OCI-LY7 (cell line): ENCODE results near the gene HDAC7. TPM values are rescaled to one million over a fixed set of nuclear protein-coding genes. Genes with fewer than 3 reads are reported as not detected.

Experiments used
- BruUV-seq: library from RNA; stranded (reverse); fragments of 400-500 nt; replicated peaks from 2 replicates; lab custom pipeline; 2021; lab: Mats Ljungman, UMichigan
- CTCF ChIA-PET: fragments of 300-600 bp; sonication (Branson Sonifier 250); formaldehyde crosslinking; loops from one replicate; lab custom pipeline; 2022; ENCODE audit warnings: antibody characterized with exemption; ENCODE audit not compliant: unreplicated experiment; lab: Charles Lee
- POLR2A ChIA-PET: fragments of 300-600 bp; sonication (Branson Sonifier 250); formaldehyde crosslinking; loops from one replicate; lab custom pipeline; 2022; ENCODE audit warnings: antibody characterized with exemption; lab: Charles Lee
- DNase-seq: peaks from one replicate; pipeline ENCODE4 v3.0.0-alpha.2; 2015; ENCODE audit warnings: low spot score
- H2AFZ ChIP-seq: fragments of 200-600 bp; sonication (generic), shearing (Covaris generic); 2 replicates; pipeline ENCODE4 v1.6.1; 2014; ENCODE audit warnings: mild to moderate bottlenecking, antibody characterized with exemption, low read length, moderate library complexity
- H3K27ac ChIP-seq: fragments of 200-600 bp; sonication (generic); 2 replicates; pipeline ENCODE4 v1.5.1; 2014; ENCODE audit warnings: mixed run types, low read depth, mild to moderate bottlenecking, moderate library complexity, low read length, inconsistent platforms; ENCODE audit not compliant: poor library complexity, severe bottlenecking
- H3K36me3 ChIP-seq: fragments of 200-600 bp; sonication (generic); 2 replicates; pipeline ENCODE4 v1.6.1; 2014; ENCODE audit warnings: mild to moderate bottlenecking, antibody characterized with exemption, low read length, moderate library complexity, mixed read lengths; ENCODE audit not compliant: insufficient read depth
- H3K4me1 ChIP-seq: fragments of 200-600 bp; sonication (generic); 2 replicates; pipeline ENCODE4 v1.5.1; 2014; ENCODE audit warnings: mild to moderate bottlenecking, low read length; ENCODE audit not compliant: insufficient read depth, poor library complexity, severe bottlenecking
- H3K4me2 ChIP-seq: fragments of 200-600 bp; sonication (generic); 2 replicates; pipeline ENCODE4 v1.6.1; 2014; ENCODE audit warnings: mild to moderate bottlenecking, low read length
- H3K4me3 ChIP-seq: fragments of 200-600 bp; sonication (generic); 2 replicates; pipeline ENCODE4 v1.5.1; 2014; ENCODE audit warnings: mild to moderate bottlenecking, low read depth, low read length; ENCODE audit not compliant: poor library complexity, severe bottlenecking
- H3K79me2 ChIP-seq: fragments of 200-600 bp; sonication (generic); 2 replicates; pipeline ENCODE4 v1.6.1; 2016; ENCODE audit warnings: low read depth, mild to moderate bottlenecking, low read length, moderate library complexity, mixed read lengths; ENCODE audit not compliant: insufficient read depth
- H3K9me2 ChIP-seq: fragments of 200-600 bp; sonication (generic); 2 replicates; pipeline ENCODE4 v1.6.1; 2016; ENCODE audit warnings: mild to moderate bottlenecking, low read length, mixed read lengths; ENCODE audit not compliant: insufficient read depth
- H3K9me3 ChIP-seq: fragments of 200-600 bp; sonication (generic); 2 replicates; pipeline ENCODE4 v1.6.1; 2014; ENCODE audit warnings: mild to moderate bottlenecking, mixed run types, low read length, mixed read lengths
- H4K20me1 ChIP-seq: fragments of 200-600 bp; sonication (generic); 2 replicates; pipeline ENCODE4 v1.6.1; 2014; ENCODE audit warnings: mild to moderate bottlenecking, antibody characterized with exemption, low read length, moderate library complexity, mixed read lengths; ENCODE audit not compliant: insufficient read depth
- CTCF ChIP-seq: fragments of 200-600 bp; sonication (generic); conservative IDR thresholded peaks from 2 replicates; pipeline ENCODE4 v1.5.1; 2014; ENCODE audit warnings: mild to moderate bottlenecking, antibody characterized with exemption, low read length, moderate library complexity, mixed read lengths
- EZH2phosphoT487 ChIP-seq: fragments of 200-600 bp; sonication (generic); IDR thresholded peaks from 2 replicates; pipeline ENCODE4 v1.6.1; 2018; ENCODE audit warnings: low read depth, borderline replicate concordance, mild to moderate bottlenecking, mixed run types, antibody characterized with exemption, low read length, moderate library complexity, mixed read lengths
- intact Hi-C: fragments of 100-400 bp; cut with micrococcal nuclease; formaldehyde crosslinking; loops from one replicate; pipeline ENCODE4 v1.10.0; 2022; ENCODE audit not compliant: unreplicated experiment
- total RNA-seq, 2 experiments: library from RNA; depleted of rRNA in 1 of 2; stranded (reverse); fragments of >200 nt in 1 of 2; shearing (Covaris generic) in 1 of 2; gene quantifications; 2 replicates each; pipeline ENCODE4 v1.2.3, GENCODE V29; 2014 to 2022

Gene HDAC7
- total RNA-seq, 2 experiments from 2014 or later = 45.9 to 131 TPM

DNA sequence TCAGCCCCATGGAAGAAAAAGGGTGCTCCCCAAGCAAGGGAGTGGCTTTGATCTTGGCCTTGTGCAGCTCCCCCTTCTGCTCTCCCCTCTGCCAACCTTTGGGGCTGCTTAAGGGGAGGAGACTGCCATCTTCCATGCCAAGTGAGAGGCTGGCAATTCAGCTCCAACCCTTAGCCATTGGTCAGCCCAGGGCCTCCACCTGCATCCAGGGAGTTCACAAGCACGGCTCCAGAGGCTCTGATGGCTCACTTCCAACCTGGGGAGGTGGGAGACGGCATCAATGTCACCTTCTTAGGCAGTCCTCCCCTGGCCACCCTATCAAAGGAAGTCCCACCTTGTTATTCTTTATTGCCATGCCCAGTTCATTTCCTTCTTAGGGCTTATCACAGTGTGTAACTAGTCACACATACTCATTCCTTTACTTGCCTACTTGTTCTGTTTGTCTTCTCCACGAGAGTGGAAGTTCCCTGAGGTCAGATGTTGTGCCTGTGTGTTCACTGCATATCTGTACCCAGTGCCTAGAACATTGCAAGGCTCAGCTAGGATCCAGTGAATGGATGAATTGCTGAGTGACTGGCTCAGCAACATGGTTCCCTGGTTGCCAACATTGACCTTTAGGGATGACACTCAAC, 5.0 kb downstream of the HDAC7 start:
- ChIA-PET CTCF (interaction anchor here (8.0 kb wide), 1 partner anchor 20 kb away, joined by 133 read pairs; no protein-coding TSS in a partner anchor), POLR2A (interaction anchor here (0.6 to 10.4 kb wide), 6 partner anchors 8 to 342 kb away, joined by 3 to 342 read pairs (median 4); no protein-coding TSS in a partner anchor)
- intact Hi-C loops = loop anchor here (5.0 kb wide), 2 partner anchors 293 to 597 kb away; partner anchors contain the start of gene SENP1
- Histone ChIP-seq H4K20me1 (0 out of 2 replicates have a peak, but pooled peaks cover 3% of the 10 kb centered on the region), H3K9me3 (no peaks in the 10 kb centered on the region), H3K4me2 (peak overlapping the region; percentile 98), H3K79me2 (peaks cover 92% of the 10 kb centered on the region), H2AFZ (no peak overlapping the region), H3K27ac (peak overlapping the region; percentile 96), H3K36me3 (peaks cover 19% of the 10 kb centered on the region; the same call in 1 of the 2 replicates), H3K9me2 (no peaks in the 10 kb centered on the region), H3K4me1 (peaks cover 89% of the 10 kb centered on the region), H3K4me3 (peak overlapping the region; percentile 66)
- no TSS peak for BruUV-seq
- DNase-seq = no peak
- no peak for TF ChIP-seq CTCF
- no peak for TF ChIP-seq EZH2phosphoT487

DNA sequence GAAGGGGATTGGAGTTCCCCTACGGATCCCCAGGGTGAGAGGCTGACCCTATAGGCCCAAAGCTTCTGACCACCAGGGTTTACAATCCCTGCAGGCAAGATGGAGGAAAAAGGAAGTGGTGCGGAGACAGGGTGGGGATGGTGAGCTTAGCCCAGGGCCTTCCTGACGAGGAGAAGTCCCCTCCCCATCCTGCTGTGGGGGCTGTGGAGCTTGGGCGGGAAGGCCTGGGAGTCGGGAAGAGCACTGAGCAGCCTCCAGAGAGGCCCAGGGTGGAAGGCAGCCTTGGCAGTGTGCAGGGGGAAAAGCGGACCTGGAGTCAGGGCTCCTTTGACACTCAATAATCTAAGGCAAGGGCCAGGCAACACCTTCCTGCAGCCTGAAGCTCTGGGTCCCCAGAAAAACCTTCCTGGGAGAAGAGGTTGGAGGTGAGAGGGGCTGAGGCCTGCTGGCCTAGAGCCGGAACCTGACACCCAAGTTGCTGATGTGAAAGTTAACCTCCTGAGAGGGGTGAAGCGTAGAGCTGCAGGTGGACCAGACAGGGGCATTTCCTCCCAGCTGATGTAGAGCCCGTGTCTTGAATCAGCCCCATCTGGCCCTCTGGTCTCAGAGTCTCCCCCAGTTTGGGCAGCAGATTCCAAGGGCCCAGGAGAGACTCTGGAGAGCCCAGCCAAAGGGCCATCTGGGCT, 6.0 kb downstream of the HDAC7 start:
- DNase-seq = peak; percentile 89
- POLR2A ChIA-PET = interaction anchor here (0.5 to 10.4 kb wide), 6 partner anchors 9 to 592 kb away, joined by 3 to 342 read pairs (median 3); no protein-coding TSS in a partner anchor
- Histone ChIP-seq H3K4me2 (peak overlapping the region; percentile 98), H3K9me3 (no peaks in the 10 kb centered on the region), H2AFZ (no peak overlapping the region), H3K79me2 (peaks cover 96% of the 10 kb centered on the region), H3K9me2 (no peaks in the 10 kb centered on the region), H3K36me3 (peaks cover 19% of the 10 kb centered on the region; the same call in 1 of the 2 replicates), H4K20me1 (peaks cover 7% of the 10 kb centered on the region; the same call in 1 of the 2 replicates), H3K27ac (peak overlapping the region; percentile 96), H3K4me3 (peak overlapping the region; percentile 66), H3K4me1 (peaks cover 98% of the 10 kb centered on the region)
- CTCF ChIA-PET = interaction anchor here (0.6 to 8.0 kb wide), 3 partner anchors 16 to 140 kb away, joined by 4 to 133 read pairs (median 9); no protein-coding TSS in a partner anchor
- BruUV-seq = no TSS peak
- TF ChIP-seq EZH2phosphoT487 = no peak
- TF ChIP-seq CTCF = no peak
- intact Hi-C loops = loop anchor here (1.0 to 5.0 kb wide), 4 partner anchors 22 to 596 kb away; partner anchors contain the start of gene SENP1
